Uterus (tissue), 4 donors: ENCODE results near the gene CYP2J2. TPM values are rescaled to one million over a fixed set of nuclear protein-coding genes. Genes with fewer than 3 reads are reported as not detected.

Experiments
- DNase-seq, 2 donors: peaks; one replicate each; pipeline ENCODE4 v3.0.0-alpha.2; 2019 to 2020
- H3K27ac ChIP-seq, 2 donors: fragments of 200-600 bp; sonication (generic); 1 replicate in 1 of 2; 2 replicates in 1 of 2; pipeline ENCODE4 v1.5.1; 2016 to 2018
- H3K27me3 ChIP-seq, 2 donors: fragments of 200-600 bp; sonication (generic); one replicate each; pipeline ENCODE4 v1.5.1; 2018 to 2019; ENCODE audit warnings: control low read depth in 1 of 2
- H3K36me3 ChIP-seq, 2 donors: fragments of 200-600 bp; sonication (generic); one replicate each; pipeline ENCODE4 v1.5.1; 2019; ENCODE audit warnings: control low read depth in 1 of 2
- H3K4me1 ChIP-seq, 2 donors: fragments of 200-600 bp; sonication (generic); one replicate each; pipeline ENCODE4 v1.5.1; 2018 to 2019; ENCODE audit warnings: control low read depth in 1 of 2
- H3K4me3 ChIP-seq, 2 donors: fragments of 200-600 bp; sonication (generic); 1 replicate in 1 of 2; 2 replicates in 1 of 2; pipeline ENCODE4 v1.5.1; 2018 to 2019; ENCODE audit warnings: mild to moderate bottlenecking in 1 of 2
- H3K9me3 ChIP-seq, 2 donors: fragments of 200-600 bp; sonication (generic); one replicate each; pipeline ENCODE4 v1.5.1; 2019; ENCODE audit warnings: control low read depth in 1 of 2
- POLR2A ChIP-seq, 2 donors: fragments of 450-650 bp; IDR thresholded peaks; one replicate each; pipeline ENCODE4 v1.6.1; 2016; ENCODE audit warnings: antibody characterized with exemption in 2 of 2, mild to moderate bottlenecking in 1 of 2, moderate library complexity in 1 of 2
- intact Hi-C: fragments of 100-400 bp; cut with DNase I; formaldehyde crosslinking; loops from one replicate; pipeline ENCODE4 v1.15.1; 2023; ENCODE audit warnings: low total_unique reads
- total RNA-seq, 4 donors: library from RNA; depleted of rRNA in 3 of 4; stranded (reverse); fragments of >200 nt in 3 of 4; gene quantifications; one replicate each; pipeline versions ENCODE4 v1.1.0 to v1.2.4, GENCODE V29; 2014 to 2023
- TF ChIP-seq, protein P1 (sequence below), 4 experiments: fragments of 200-600 bp in 2 of 4; fragments of 450-650 bp in 2 of 4; sonication (generic) in 2 of 4; IDR thresholded peaks; one replicate each; pipeline ENCODE4 v1.5.1; 2016 to 2019; ENCODE audit warnings: antibody characterized with exemption in 4 of 4, mild to moderate bottlenecking in 2 of 4, moderate library complexity in 1 of 4
- donor health status: DM: yes; HTN: yes; CAD: no.

CYP2J2 gene
- total RNA-seq, 4 donors from 2014 or later: 0.28 TPM; not detected in 3

DNA sequence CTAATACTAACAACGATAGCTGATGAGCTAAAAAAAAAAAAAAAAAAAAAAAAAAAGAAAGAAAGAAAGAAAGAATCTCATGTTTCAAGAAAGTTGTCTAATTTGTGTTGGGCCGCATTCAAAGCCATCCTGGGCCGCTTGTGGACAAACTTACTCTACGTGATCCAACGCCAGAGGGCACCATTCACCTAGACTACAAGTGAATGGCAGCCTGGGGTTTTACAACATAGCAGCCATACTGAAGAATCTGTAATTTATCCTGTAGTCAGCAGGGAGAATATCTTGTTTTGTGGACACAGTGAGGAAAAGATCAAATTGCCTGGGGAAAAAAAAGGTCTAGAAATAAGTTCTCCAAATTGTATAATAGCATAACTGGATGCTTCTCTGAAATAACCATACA is 47.0 kb downstream of the CYP2J2 start:
- no peaks in the 10 kb centered on the region for H3K4me1 ChIP-seq
- TF ChIP-seq, protein P1, sequence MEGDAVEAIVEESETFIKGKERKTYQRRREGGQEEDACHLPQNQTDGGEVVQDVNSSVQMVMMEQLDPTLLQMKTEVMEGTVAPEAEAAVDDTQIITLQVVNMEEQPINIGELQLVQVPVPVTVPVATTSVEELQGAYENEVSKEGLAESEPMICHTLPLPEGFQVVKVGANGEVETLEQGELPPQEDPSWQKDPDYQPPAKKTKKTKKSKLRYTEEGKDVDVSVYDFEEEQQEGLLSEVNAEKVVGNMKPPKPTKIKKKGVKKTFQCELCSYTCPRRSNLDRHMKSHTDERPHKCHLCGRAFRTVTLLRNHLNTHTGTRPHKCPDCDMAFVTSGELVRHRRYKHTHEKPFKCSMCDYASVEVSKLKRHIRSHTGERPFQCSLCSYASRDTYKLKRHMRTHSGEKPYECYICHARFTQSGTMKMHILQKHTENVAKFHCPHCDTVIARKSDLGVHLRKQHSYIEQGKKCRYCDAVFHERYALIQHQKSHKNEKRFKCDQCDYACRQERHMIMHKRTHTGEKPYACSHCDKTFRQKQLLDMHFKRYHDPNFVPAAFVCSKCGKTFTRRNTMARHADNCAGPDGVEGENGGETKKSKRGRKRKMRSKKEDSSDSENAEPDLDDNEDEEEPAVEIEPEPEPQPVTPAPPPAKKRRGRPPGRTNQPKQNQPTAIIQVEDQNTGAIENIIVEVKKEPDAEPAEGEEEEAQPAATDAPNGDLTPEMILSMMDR (IDR thresholded peaks at IDR 0.05): peak in 1 of 4 experiments; percentile 27
- no peak for TF ChIP-seq POLR2A (IDR thresholded peaks at IDR 0.05)
- DNase-seq: no peak
- no peaks in the 10 kb centered on the region for H3K36me3 ChIP-seq
- no peak overlapping the region for H3K27ac ChIP-seq
- no peaks in the 10 kb centered on the region for H3K9me3 ChIP-seq
- intact Hi-C loops: no loop called here
- H3K4me3 ChIP-seq: no peak overlapping the region
- no peaks in the 10 kb centered on the region for H3K27me3 ChIP-seq

DNA sequence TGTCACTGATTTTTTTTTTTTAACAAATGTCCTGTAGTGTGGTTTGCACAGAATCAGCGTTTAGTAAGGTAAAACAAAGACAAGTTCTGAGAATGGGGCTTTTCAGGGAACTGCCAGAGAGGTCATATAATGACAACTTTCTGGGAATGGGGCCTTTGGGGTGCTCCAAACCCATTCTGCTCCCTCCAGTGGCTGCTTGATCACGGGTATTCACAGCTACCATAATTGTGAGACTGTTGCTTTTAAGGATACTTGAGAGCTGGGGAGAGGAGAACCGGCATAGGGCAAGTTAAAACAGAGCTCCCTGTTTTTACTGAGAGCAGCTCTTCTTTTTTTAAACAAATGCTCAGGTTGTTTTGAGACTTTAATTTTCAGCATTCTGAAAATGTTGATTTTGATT is 48.2 kb downstream of the CYP2J2 start:
- Histone ChIP-seq H3K36me3 (no peaks in the 10 kb centered on the region), H3K4me3 (no peak overlapping the region), H3K27me3 (no peaks in the 10 kb centered on the region), H3K27ac (no peak overlapping the region), H3K9me3 (no peaks in the 10 kb centered on the region), H3K4me1 (no peaks in the 10 kb centered on the region)
- DNase-seq: no peak
- TF ChIP-seq POLR2A (IDR thresholded peaks at IDR 0.05): no peak
- TF ChIP-seq, protein P1 (IDR thresholded peaks at IDR 0.05): no peak
- intact Hi-C loops: no loop called here

DNA sequence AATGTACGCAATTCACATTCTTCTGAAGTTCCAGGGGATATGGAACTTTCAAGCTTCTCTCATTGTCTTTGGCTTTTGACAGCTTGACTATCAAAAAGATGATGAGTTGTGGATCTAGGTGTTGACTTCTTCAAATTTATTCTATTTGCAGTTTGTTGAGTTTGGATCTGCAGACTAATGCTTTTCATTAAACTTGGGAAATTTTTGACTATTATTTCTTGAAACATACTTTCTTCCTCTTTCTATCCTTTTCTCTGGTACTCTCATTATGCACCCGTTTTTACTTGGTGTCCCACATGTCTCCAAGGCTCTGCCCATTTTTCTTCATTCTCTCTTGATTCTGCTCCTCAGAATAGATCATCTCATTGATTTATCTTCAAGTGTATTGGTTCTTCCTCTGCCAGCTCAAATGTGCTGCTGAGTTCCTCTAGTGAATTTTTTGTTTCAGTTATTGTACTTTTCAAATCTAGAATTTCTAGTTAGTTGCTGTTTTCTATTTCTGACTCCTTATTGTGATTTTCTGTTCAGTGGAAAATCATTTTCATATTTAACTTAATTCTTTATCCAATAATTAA is 49.4 kb downstream of the CYP2J2 start:
- H3K4me1 ChIP-seq: no peaks in the 10 kb centered on the region
- intact Hi-C loops: no loop called here
- no peaks in the 10 kb centered on the region for H3K27me3 ChIP-seq
- no peaks in the 10 kb centered on the region for H3K9me3 ChIP-seq
- no peaks in the 10 kb centered on the region for H3K36me3 ChIP-seq
- DNase-seq: no peak
- H3K4me3 ChIP-seq: no peak overlapping the region
- TF ChIP-seq, protein P1 (IDR thresholded peaks at IDR 0.05): no peak
- no peak for TF ChIP-seq POLR2A (IDR thresholded peaks at IDR 0.05)
- no peak overlapping the region for H3K27ac ChIP-seq

DNA sequence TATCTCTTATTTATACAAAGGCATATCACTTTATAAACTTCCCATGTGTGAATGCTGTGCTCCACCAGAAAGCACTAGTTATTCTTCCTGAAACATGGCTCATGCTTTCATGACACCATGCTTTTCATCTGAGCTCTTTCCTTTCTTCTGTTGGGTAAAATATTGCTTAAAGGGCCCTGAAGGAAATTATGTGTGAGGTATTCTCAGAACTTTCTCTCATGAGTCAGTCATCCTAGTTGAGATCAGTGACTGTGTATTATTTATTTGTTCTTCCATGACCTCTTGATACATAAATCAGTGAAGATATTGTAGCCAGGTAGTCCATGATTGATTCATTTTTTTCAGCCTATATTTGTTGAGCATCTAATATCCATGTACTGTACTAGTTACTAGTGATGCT is 54.8 kb downstream of the CYP2J2 start:
- H3K36me3 ChIP-seq: no peaks in the 10 kb centered on the region

DNA sequence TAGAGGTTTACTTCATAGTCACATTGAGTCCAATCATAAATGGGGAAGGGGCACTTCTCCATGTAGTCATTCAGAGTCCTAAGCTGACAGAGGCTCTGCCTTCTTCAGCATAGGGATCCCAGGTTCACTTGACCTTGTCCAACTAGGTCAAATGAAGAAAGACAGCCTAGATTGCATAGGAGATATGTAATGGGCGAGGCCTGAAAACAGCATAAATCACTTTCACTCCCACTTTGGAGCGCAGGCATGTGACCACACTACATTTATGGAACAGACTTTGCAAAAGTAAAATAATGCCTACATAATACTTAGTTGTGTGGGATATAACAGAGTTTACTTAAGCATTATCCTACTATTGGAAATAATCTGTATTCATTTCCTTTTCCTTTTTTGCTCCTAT is 60.1 kb downstream of the CYP2J2 start:
- Histone ChIP-seq H3K27ac (no peak overlapping the region), H3K36me3 (no peaks in the 10 kb centered on the region), H3K4me3 (no peak overlapping the region), H3K9me3 (no peaks in the 10 kb centered on the region), H3K27me3 (no peaks in the 10 kb centered on the region), H3K4me1 (no peaks in the 10 kb centered on the region)
- DNase-seq: no peak
- intact Hi-C loops: no loop called here
- TF ChIP-seq, protein P1 (IDR thresholded peaks at IDR 0.05): no peak
- no peak for TF ChIP-seq POLR2A (IDR thresholded peaks at IDR 0.05)

More for the DNA sequence above, 54.8 kb downstream of the CYP2J2 start:
- DNase-seq: no peak
- H3K4me1 ChIP-seq: no peaks in the 10 kb centered on the region
- H3K9me3 ChIP-seq: no peaks in the 10 kb centered on the region
- no peaks in the 10 kb centered on the region for H3K27me3 ChIP-seq
- H3K27ac ChIP-seq: no peak overlapping the region
- no peak overlapping the region for H3K4me3 ChIP-seq
- intact Hi-C loops: no loop called here
- no peak for TF ChIP-seq POLR2A (IDR thresholded peaks at IDR 0.05)
- TF ChIP-seq, protein P1 (IDR thresholded peaks at IDR 0.05): no peak
